DMS114 treated with DMSO at 0.1 percent for 48 hours (cell line): Measurements from ENCODE around the gene ADGRG1.

ENCODE experiments used
- DNase-seq: peaks from one replicate; lab custom pipeline; 2025; ENCODE audit not compliant: unreplicated experiment; lab: John Stamatoyannopoulos, UW

Gene ADGRG1

GRCh38 chr16:57606147-57606846 lies 22.1 kb upstream of the ADGRG1 start:
- DNase-seq = no peak

DNA sequence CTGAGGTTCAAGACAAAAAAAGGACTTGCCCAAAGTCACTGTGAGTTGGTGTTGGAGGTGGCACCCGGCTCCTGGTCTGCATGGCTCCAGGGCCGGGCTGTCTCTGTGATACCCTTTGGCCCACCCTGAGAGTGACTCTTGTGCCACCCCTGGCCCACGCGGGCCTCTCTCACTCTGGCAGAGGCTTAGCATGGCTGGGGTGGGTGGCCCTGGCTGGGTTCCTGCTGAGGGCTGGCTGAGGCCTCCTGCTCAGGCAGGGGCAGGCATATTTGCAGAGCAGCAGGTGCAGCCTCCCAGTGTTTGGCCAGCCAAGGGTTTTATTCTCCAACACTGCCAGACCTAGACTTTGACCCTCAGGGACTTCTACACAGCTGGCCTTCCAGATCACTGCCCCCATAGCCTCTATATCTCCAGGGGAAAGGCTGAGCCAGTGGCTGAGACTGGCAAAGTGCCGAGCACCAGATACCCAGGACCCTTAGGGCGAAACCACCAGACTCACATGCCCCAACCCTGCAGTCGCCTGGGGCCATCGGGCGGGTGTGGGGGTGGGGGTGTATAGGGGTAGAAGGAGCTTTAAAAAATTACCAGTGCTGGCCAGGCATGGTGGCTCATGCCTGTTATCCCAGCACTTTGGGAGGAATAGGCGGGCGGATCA lies 21.5 kb upstream of the ADGRG1 start:
- no peak for DNase-seq

GRCh38 chr16:57607676-57608461 lies 20.6 kb upstream of the ADGRG1 start:
- no peak for DNase-seq

GRCh38 chr16:57608462-57609113 lies 19.8 kb upstream of the ADGRG1 start:
- no peak for DNase-seq

GRCh38 chr16:57609541-57610401 lies 18.7 kb upstream of the ADGRG1 start:
- DNase-seq = no peak

GRCh38 chr16:57610611-57611010 lies 17.8 kb upstream of the ADGRG1 start:
- DNase-seq = no peak

- no peak for DNase-seq
These were observed 17.2 kb upstream of the ADGRG1 start for GRCh38 chr16:57611181-57611580.

- no peak for DNase-seq
These were observed 16.7 kb upstream of the ADGRG1 start for GRCh38 chr16:57611706-57612105.

- no peak for DNase-seq
These were observed 15.9 kb upstream of the ADGRG1 start for GRCh38 chr16:57612494-57612893.

- no peak for DNase-seq
These were observed 14.9 kb upstream of the ADGRG1 start for GRCh38 chr16:57613514-57613913.

GRCh38 chr16:57614536-57614935 lies 13.9 kb upstream of the ADGRG1 start:
- DNase-seq = no peak

- no peak for DNase-seq
These were observed 13.5 kb upstream of the ADGRG1 start for GRCh38 chr16:57614944-57615343.

DNA sequence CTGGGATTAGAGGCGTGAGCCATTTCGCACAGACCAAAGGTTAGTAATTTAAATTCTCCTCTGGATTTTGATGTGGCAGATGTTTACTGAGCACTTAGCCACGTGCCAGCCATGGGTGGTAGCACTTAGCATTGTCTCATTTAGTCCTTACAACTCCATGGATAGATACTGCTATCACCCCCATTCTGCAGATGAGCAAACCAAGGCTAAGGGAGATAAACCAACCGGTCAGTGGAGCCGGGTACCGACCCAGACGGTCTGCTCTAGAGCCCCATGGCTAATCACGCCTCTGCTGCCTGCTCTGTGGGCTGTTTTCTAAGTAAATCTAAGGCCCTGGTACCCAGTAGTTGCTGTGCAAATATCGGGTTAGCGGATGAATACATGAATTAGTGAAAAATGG lies 12.6 kb upstream of the ADGRG1 start:
- DNase-seq = no peak

GRCh38 chr16:57616241-57616640 lies 12.2 kb upstream of the ADGRG1 start:
- DNase-seq = no peak

GRCh38 chr16:57616876-57617275 lies 11.6 kb upstream of the ADGRG1 start:
- no peak for DNase-seq

DNA sequence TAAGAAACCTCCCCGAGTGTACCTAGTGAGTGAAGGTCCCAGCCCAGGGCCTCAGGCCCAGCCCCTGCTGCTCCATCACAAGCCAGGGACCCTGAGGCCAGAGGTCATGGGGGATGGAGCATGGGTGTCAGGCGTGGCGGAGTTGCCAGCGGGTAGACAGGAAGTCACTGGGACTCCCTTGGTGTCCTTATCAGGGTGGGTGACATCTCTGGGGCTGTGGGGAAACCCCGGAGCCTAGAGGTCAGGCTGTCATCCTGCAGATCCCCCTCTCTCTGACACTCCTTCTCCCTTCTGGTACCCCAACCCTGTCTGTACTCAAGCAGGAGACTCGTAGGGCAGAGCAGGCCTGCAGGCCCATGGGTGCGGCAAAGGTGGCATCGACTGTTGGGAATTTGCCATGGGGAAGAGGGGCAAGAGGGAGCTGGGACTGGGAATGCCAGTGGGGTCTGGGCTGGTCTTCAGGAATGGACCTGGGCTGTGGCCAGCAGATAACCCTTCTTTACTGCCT lies 10.8 kb upstream of the ADGRG1 start:
- no peak for DNase-seq

DNA sequence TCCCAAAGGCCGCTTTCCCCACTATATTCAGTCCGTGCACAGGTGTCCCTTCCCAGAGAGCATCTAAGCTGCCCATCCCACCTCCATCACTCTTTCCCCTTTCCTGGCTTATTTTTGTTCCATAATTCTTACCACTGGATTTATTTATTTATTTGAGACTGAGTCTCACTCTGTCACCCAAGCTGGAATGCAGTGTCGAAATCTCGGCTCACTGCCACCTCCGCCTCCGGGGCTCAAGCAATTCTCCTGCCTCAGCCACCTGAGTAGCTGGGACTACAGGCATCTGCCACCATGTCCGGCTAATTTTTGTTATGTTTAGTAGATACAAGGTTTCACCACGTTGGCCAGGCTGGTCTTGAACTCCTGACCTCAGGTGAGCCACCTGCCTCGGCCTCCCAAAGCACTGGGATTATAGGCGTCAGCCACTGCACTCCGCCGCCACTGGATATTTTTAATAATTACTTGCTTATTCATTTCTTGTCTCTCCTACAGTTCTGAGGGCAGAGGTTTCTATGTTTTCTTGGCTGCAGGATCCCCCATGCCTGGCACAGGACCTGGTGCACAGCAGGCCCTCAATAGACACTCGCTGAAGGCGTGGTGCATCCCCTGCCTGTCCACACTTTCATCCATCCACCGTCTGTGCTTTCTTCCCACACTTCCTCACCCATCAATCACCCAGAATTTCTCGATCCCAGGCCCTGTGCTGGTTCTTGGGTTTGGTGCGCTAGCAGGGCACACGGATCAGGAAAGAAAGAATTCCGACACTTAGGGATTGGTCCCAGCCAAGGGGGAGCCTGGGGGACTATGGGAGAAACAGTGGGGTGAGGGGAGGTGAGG lies 9.9 kb upstream of the ADGRG1 start:
- DNase-seq = no peak

- no peak for DNase-seq
These were observed 9.3 kb upstream of the ADGRG1 start for GRCh38 chr16:57619133-57619605.

DNA sequence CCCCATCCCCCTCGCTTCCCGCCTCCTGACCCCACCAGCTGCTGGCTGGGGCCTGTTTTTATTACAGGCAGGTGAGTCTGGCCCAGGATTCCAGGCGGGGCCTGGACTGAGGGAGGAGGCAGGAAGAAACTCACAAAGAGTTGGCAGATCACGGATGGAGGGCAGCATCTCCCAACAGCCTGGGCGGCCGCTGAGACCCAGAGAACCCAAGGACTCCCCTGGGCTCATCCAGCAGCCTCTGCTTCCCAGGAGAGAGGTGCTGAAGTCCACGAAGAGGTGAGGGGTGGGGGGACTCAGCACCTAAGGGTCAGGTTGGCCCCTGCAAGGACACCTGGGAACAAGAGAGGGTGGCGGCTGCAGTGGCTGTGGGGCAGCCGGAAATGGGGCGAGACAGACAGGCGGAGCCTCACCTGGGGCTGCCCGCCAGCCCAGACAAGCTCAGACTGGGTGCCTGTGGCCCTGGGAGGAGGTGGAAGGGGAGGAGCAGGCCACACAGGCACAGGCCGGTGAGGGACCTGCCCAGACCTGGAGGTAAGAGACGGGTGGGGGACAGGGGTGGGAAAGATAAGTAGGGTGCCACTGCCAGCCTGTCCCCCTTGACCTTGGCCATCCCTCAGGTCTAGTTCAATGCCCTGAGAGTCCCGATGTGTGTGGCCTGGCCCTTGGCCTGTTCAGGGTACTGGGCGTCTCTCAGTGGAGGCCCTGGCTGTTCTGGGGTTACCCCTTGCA lies 8.7 kb upstream of the ADGRG1 start:
- no peak for DNase-seq
